Activated CD4-positive, alpha-beta memory T cell treated with anti-CD3 and anti-CD28 coated beads for 36 hours (primary cell): ENCODE measurements around the gene VTI1A. TPM values are rescaled to one million over a fixed set of nuclear protein-coding genes. Genes with fewer than 3 reads are reported as not detected.

Experiments used
- CTCF ChIA-PET: fragments of 350-600 bp; sonication (Branson Sonifier 250); formaldehyde crosslinking; loops from one replicate; lab custom pipeline; 2021; ENCODE audit warnings: antibody characterized with exemption, inconsistent platforms; lab: Charles Lee
- POLR2A ChIA-PET: fragments of 350-600 bp; sonication (Branson Sonifier 250); formaldehyde crosslinking; loops from one replicate; lab custom pipeline; 2021; ENCODE audit warnings: antibody characterized with exemption; lab: Charles Lee
- DNase-seq: peaks from one replicate; pipeline ENCODE4 v3.0.0-alpha.2; 2020
- H3K27ac Mint-ChIP-seq: one replicate; pipeline ENCODE4 v1.8.0; 2021; ENCODE audit warnings: mixed read lengths
- H3K27me3 Mint-ChIP-seq: one replicate; pipeline ENCODE4 v1.8.0; 2021; ENCODE audit warnings: mixed read lengths
- H3K36me3 Mint-ChIP-seq: one replicate; pipeline ENCODE4 v1.8.0; 2021; ENCODE audit warnings: mixed read lengths
- H3K4me1 Mint-ChIP-seq: one replicate; pipeline ENCODE4 v1.8.0; 2021; ENCODE audit warnings: low read depth, mixed read lengths
- H3K4me3 Mint-ChIP-seq: one replicate; pipeline ENCODE4 v1.8.0; 2021; ENCODE audit warnings: mild to moderate bottlenecking, mixed read lengths
- H3K9me3 Mint-ChIP-seq: one replicate; pipeline ENCODE4 v1.8.0; 2021; ENCODE audit warnings: mixed read lengths
- intact Hi-C: fragments of 100-400 bp; cut with micrococcal nuclease; formaldehyde crosslinking; loops from one replicate; pipeline ENCODE4 v1.15.1; 2023
- total RNA-seq, 2 experiments: library from RNA; stranded (reverse); gene quantifications; one replicate each; pipeline ENCODE4 v1.2.3, GENCODE V29; 2021

Gene VTI1A
- total RNA-seq, 2 experiments from 2014 or later = 24.3 to 24.5 TPM

GRCh38 chr10:112763916-112764520, 317.0 kb downstream of the VTI1A start:
- intact Hi-C loops = no loop called here
- Mint-ChIP-seq H3K4me1 (no peaks in the 10 kb centered on the region), H3K36me3 (peaks cover 1% of the 10 kb centered on the region), H3K9me3 (no peaks in the 10 kb centered on the region), H3K4me3 (no peak overlapping the region), H3K27ac (no peak overlapping the region), H3K27me3 (no peaks in the 10 kb centered on the region)
- ChIA-PET POLR2A (no interaction called here), CTCF (no interaction called here)
- no peak for DNase-seq

- no peak overlapping the region for H3K4me3 Mint-ChIP-seq
- ChIA-PET POLR2A (no interaction called here), CTCF (no interaction called here)
- H3K27me3 Mint-ChIP-seq = no peaks in the 10 kb centered on the region
- H3K36me3 Mint-ChIP-seq = peaks cover 1% of the 10 kb centered on the region
- no peaks in the 10 kb centered on the region for H3K4me1 Mint-ChIP-seq
- H3K9me3 Mint-ChIP-seq = no peaks in the 10 kb centered on the region
- intact Hi-C loops = no loop called here
- no peak overlapping the region for H3K27ac Mint-ChIP-seq
- no peak for DNase-seq
Measured at GRCh38 chr10:112765717-112766235, 318.8 kb downstream of the VTI1A start.

DNA sequence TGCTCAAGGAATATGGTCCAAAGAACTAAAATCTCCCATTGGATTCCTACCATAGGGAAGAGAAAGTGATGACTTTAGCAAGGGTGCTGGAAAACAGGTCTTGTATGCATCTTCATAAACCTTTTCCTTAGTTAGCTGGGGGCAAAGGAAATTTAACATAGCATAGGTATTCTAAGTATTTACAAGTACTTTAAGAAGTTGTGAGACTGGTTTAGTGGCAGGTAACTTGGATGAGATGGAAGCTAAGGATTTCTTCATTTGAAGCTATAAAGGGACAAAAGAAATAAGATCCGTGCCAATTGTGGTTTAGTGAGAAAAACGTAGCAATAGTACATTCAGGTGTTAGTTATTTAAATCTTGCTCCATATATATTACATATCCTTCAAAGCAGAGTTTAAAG, 319.6 kb downstream of the VTI1A start:
- Mint-ChIP-seq H3K4me1 (no peaks in the 10 kb centered on the region), H3K9me3 (no peaks in the 10 kb centered on the region), H3K36me3 (peaks cover 1% of the 10 kb centered on the region), H3K4me3 (no peak overlapping the region), H3K27me3 (no peaks in the 10 kb centered on the region), H3K27ac (no peak overlapping the region)
- CTCF ChIA-PET = no interaction called here
- POLR2A ChIA-PET = no interaction called here
- intact Hi-C loops = no loop called here
- no peak for DNase-seq

DNA sequence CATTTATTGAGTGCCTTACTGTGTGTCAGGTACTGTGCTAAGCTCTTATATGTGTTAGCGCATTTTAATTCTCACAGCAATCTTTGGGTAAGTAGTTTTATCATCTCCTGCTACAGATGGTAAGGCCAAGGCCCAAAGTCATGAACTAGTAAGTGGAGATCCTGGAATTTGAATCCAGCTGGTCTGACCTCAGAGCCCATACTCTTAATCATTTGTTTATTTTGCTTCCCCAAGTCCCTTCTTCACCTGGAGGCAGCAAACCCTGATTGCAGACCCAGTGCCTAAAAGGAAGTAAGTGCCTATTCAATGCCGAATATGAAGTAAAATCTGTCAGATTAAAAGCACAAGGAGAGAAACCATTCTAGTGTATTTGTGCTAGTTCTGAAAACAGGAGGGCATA, 320.1 kb downstream of the VTI1A start:
- intact Hi-C loops = no loop called here
- H3K4me1 Mint-ChIP-seq = no peaks in the 10 kb centered on the region
- CTCF ChIA-PET = no interaction called here

GRCh38 chr10:112768121-112768520, 321.1 kb downstream of the VTI1A start:
- Mint-ChIP-seq H3K27ac (no peak overlapping the region), H3K9me3 (no peaks in the 10 kb centered on the region), H3K4me3 (no peak overlapping the region), H3K36me3 (peaks cover 1% of the 10 kb centered on the region), H3K27me3 (no peaks in the 10 kb centered on the region), H3K4me1 (no peaks in the 10 kb centered on the region)
- intact Hi-C loops = no loop called here
- POLR2A ChIA-PET = no interaction called here
- CTCF ChIA-PET = no interaction called here
- no peak for DNase-seq

More for the DNA sequence above, 320.1 kb downstream of the VTI1A start:
- POLR2A ChIA-PET = no interaction called here
- Mint-ChIP-seq H3K9me3 (no peaks in the 10 kb centered on the region), H3K27ac (no peak overlapping the region), H3K36me3 (peaks cover 1% of the 10 kb centered on the region), H3K27me3 (no peaks in the 10 kb centered on the region), H3K4me3 (no peak overlapping the region)
- no peak for DNase-seq

DNA sequence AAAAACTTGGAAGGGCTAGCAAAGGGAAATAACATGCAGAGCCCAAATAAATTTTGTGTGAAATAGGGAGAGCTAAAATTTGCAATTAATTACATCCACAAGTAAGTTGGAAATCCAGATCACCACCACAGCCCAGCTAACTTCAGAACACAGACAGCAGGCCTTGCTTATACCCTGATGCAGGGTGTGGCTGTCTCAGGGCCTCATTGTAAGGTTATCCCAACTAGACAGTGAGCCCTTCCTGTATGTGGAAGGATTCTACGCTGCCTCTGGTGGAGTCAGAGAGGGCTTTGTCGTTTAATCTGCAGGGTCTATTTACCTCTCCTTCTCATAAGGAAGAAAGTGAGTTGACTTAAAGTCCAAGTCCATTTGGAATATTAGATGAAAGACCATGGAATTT, 322.1 kb downstream of the VTI1A start:
- intact Hi-C loops = no loop called here
- CTCF ChIA-PET = no interaction called here

DNA sequence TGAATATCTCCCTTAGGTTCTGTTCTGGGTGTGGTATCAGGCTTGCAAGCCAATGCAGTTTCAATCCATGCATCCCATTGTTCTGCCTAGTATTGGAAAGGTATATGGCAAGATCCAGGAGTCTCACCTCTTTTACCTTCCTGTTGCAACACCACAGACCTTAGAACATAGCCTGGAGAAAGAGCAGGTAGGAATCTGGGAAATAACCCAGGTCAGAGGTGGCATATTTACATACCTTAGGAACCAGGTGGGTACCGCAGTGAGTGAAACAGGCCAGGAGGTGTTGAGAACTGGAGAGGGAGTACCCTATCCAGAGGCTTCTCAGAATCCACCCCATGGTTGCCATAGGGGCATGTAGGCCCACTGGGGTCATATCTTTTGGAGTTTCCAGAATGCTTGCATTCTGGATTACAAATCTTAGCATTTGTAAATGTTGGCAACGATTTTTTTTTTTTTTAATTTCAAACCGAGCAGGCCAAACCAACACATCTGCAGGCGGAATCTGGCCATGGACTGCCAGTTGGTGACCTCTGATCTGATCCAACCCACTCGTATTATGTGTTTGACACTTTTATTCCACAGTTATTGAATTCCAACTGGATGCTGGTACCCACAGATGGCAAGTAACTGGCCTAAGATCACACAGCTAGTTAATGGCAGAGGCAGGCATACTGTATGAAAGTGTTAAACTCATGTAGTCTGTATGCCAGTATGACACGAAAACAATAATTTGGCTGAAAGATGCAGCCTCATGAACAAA, 322.8 kb downstream of the VTI1A start:
- no peak overlapping the region for H3K27ac Mint-ChIP-seq
- H3K27me3 Mint-ChIP-seq = no peaks in the 10 kb centered on the region
- no peaks in the 10 kb centered on the region for H3K4me1 Mint-ChIP-seq
- H3K36me3 Mint-ChIP-seq = peaks cover 1% of the 10 kb centered on the region
- intact Hi-C loops = no loop called here
- H3K4me3 Mint-ChIP-seq = no peak overlapping the region
- H3K9me3 Mint-ChIP-seq = no peaks in the 10 kb centered on the region
- CTCF ChIA-PET = no interaction called here
- DNase-seq = no peak
- POLR2A ChIA-PET = no interaction called here

More for the DNA sequence above, 322.1 kb downstream of the VTI1A start:
- Mint-ChIP-seq H3K27me3 (no peaks in the 10 kb centered on the region), H3K4me3 (no peak overlapping the region), H3K9me3 (no peaks in the 10 kb centered on the region), H3K4me1 (no peaks in the 10 kb centered on the region), H3K27ac (no peak overlapping the region), H3K36me3 (peaks cover 1% of the 10 kb centered on the region)
- POLR2A ChIA-PET = no interaction called here
- DNase-seq = no peak

GRCh38 chr10:112771733-112772132, 324.7 kb downstream of the VTI1A start:
- ChIA-PET CTCF (no interaction called here), POLR2A (no interaction called here)
- H3K27ac Mint-ChIP-seq = no peak overlapping the region

GRCh38 chr10:112773783-112774182, 326.8 kb downstream of the VTI1A start:
- intact Hi-C loops = no loop called here
- Mint-ChIP-seq H3K9me3 (no peaks in the 10 kb centered on the region), H3K27ac (no peak overlapping the region), H3K4me1 (no peaks in the 10 kb centered on the region), H3K27me3 (no peaks in the 10 kb centered on the region), H3K4me3 (no peak overlapping the region), H3K36me3 (no peaks in the 10 kb centered on the region)
- ChIA-PET CTCF (no interaction called here), POLR2A (no interaction called here)
- no peak for DNase-seq

More at GRCh38 chr10:112771733-112772132, 324.7 kb downstream of the VTI1A start:
- H3K36me3 Mint-ChIP-seq = peaks cover 1% of the 10 kb centered on the region
- H3K9me3 Mint-ChIP-seq = no peaks in the 10 kb centered on the region
- no peak for DNase-seq
- H3K27me3 Mint-ChIP-seq = no peaks in the 10 kb centered on the region
- H3K4me1 Mint-ChIP-seq = no peaks in the 10 kb centered on the region
- intact Hi-C loops = no loop called here
- H3K4me3 Mint-ChIP-seq = no peak overlapping the region

DNA sequence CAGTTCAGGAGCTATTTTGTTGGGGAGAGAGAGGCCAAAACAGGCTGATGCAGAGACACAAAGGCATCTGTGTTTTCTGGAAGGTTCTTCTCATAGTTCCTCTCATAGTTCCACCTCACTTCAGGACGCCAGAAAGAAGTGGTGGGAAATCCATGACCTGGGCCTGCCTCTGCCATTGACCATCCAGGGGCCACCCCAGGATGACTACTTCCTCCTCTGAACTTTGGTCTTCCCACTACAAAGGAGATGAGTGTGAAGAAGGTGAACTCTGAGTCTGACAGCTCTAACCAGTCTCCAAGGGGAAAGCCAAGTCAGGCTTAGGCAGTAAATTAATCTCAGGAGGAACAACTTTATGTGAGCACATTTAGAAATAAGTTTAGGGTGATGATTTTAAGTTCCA, 327.2 kb downstream of the VTI1A start:
- no peak for DNase-seq
- ChIA-PET CTCF (no interaction called here), POLR2A (no interaction called here)
- Mint-ChIP-seq H3K4me3 (no peak overlapping the region), H3K9me3 (no peaks in the 10 kb centered on the region), H3K27ac (no peak overlapping the region), H3K4me1 (no peaks in the 10 kb centered on the region), H3K36me3 (no peaks in the 10 kb centered on the region), H3K27me3 (no peaks in the 10 kb centered on the region)
- intact Hi-C loops = no loop called here

- Mint-ChIP-seq H3K27me3 (no peaks in the 10 kb centered on the region), H3K4me1 (no peaks in the 10 kb centered on the region), H3K36me3 (no peaks in the 10 kb centered on the region), H3K9me3 (no peaks in the 10 kb centered on the region), H3K4me3 (no peak overlapping the region), H3K27ac (no peak overlapping the region)
- POLR2A ChIA-PET = no interaction called here
- intact Hi-C loops = no loop called here
- CTCF ChIA-PET = no interaction called here
- DNase-seq = no peak
Measured at GRCh38 chr10:112774798-112775197, 327.8 kb downstream of the VTI1A start.

DNA sequence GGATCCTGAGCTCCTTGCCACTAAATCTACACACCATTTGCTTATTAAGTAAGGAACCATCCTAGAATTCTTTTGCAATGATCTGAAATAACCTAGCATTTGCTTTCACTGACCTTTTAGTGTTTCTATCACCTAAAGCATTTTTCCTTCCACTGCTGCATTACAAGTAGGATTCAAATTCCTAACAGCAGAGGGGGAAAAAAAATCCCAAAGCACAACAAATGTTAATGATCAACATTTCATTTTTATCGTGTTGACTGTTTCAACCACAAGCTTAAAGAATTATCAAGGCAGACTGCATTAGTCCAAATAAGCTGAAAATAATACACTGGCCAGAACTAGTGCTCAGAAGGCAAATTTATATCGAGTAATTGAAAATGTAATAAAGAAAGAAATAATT, 328.4 kb downstream of the VTI1A start:
- intact Hi-C loops = no loop called here
- no peaks in the 10 kb centered on the region for H3K27me3 Mint-ChIP-seq
- no peak overlapping the region for H3K27ac Mint-ChIP-seq
- CTCF ChIA-PET = no interaction called here
- DNase-seq = no peak
- POLR2A ChIA-PET = no interaction called here
- no peaks in the 10 kb centered on the region for H3K4me1 Mint-ChIP-seq
- H3K36me3 Mint-ChIP-seq = no peaks in the 10 kb centered on the region
- H3K4me3 Mint-ChIP-seq = no peak overlapping the region
- no peaks in the 10 kb centered on the region for H3K9me3 Mint-ChIP-seq
